ENCODE measurements around the gene NAALADL1. TPM values are rescaled to one million over a fixed set of nuclear protein-coding genes. Genes with fewer than 3 reads are reported as not detected.

Gene NAALADL1
- 11.3 and 13.4 TPM in 2 replicates for total RNA-seq

- ChIA-PET CTCF (no interaction called here), POLR2A (no interaction called here)
- H3K4me1 Mint-ChIP-seq = peaks cover 12% of the 10 kb centered on the region
- H3K9me3 Mint-ChIP-seq = no peaks in the 10 kb centered on the region
- intact Hi-C loops (cut with micrococcal nuclease) = no loop called here
- H3K27me3 Mint-ChIP-seq = peaks cover 1% of the 10 kb centered on the region
- no peak within 1 kb of the TSS for H3K4me3 Mint-ChIP-seq
- no peaks in the 10 kb centered on the region for H3K36me3 Mint-ChIP-seq (ENCODE audit: low read depth)
- no peak for DNase-seq
- no peak for ATAC-seq (ENCODE audit: low read depth)
- H3K27ac Mint-ChIP-seq = no peak within 1 kb of the TSS
- TF ChIP-seq CTCF (IDR thresholded peaks at IDR 0.05) = no peak
Observed at GRCh38 chr11:65058419-65059054, at the start of gene NAALADL1. Gene NAALADL1, minus strand, starts transcription at chr11:65058553. Its CDS starts 32 bp downstream, at chr11:65058521.

GRCh38 chr11:65107751-65108468 lies 49.6 kb upstream of the NAALADL1 start:
- no peak for DNase-seq

GRCh38 chr11:65107078-65107477 lies 48.7 kb upstream of the NAALADL1 start:
- ChIA-PET POLR2A (no interaction called here), CTCF (interaction anchor here (1.6 kb wide), 1 partner anchor 9 kb away, joined by 4 read pairs; no protein-coding TSS in a partner anchor)
- intact Hi-C loops (cut with micrococcal nuclease) = no loop called here
- TF ChIP-seq CTCF (IDR thresholded peaks at IDR 0.05) = no peak
- no peak for DNase-seq
- no peak overlapping the region for H3K27ac Mint-ChIP-seq
- no peak overlapping the region for H3K4me3 Mint-ChIP-seq
- H3K4me1 Mint-ChIP-seq = peaks cover 23% of the 10 kb centered on the region
- no peaks in the 10 kb centered on the region for H3K9me3 Mint-ChIP-seq
- H3K36me3 Mint-ChIP-seq (ENCODE audit: low read depth) = peaks cover 53% of the 10 kb centered on the region
- no peaks in the 10 kb centered on the region for H3K27me3 Mint-ChIP-seq
- no peak for ATAC-seq (ENCODE audit: low read depth)

More at GRCh38 chr11:65107751-65108468, 49.6 kb upstream of the NAALADL1 start:
- no peak for ATAC-seq (ENCODE audit: low read depth)
- intact Hi-C loops (cut with micrococcal nuclease) = no loop called here
- ChIA-PET CTCF (interaction anchor here (1.6 kb wide), 1 partner anchor 10 kb away, joined by 4 read pairs; no protein-coding TSS in a partner anchor), POLR2A (no interaction called here)
- H3K4me3 Mint-ChIP-seq = no peak overlapping the region
- H3K4me1 Mint-ChIP-seq = peaks cover 25% of the 10 kb centered on the region
- no peaks in the 10 kb centered on the region for H3K9me3 Mint-ChIP-seq
- no peaks in the 10 kb centered on the region for H3K27me3 Mint-ChIP-seq
- peaks cover 48% of the 10 kb centered on the region for H3K36me3 Mint-ChIP-seq (ENCODE audit: low read depth)
- TF ChIP-seq CTCF (IDR thresholded peaks at IDR 0.05) = no peak
- no peak overlapping the region for H3K27ac Mint-ChIP-seq

GRCh38 chr11:65104628-65105027 lies 46.3 kb upstream of the NAALADL1 start:
- ATAC-seq (ENCODE audit: low read depth) (no peak), DNase-seq (no peak)
- peaks cover 58% of the 10 kb centered on the region for H3K36me3 Mint-ChIP-seq (ENCODE audit: low read depth)
- CTCF ChIA-PET = no interaction called here
- POLR2A ChIA-PET = interaction anchor here (0.6 kb wide), 1 partner anchor 13 kb away, joined by 10 read pairs; no protein-coding TSS in a partner anchor
- H3K4me1 Mint-ChIP-seq = peaks cover 2% of the 10 kb centered on the region
- intact Hi-C loops (cut with micrococcal nuclease) = no loop called here
- TF ChIP-seq CTCF (IDR thresholded peaks at IDR 0.05) = no peak
- H3K27ac Mint-ChIP-seq = no peak overlapping the region
- H3K27me3 Mint-ChIP-seq = no peaks in the 10 kb centered on the region
- H3K9me3 Mint-ChIP-seq = no peaks in the 10 kb centered on the region
- no peak overlapping the region for H3K4me3 Mint-ChIP-seq

- ATAC-seq (ENCODE audit: low read depth) (no peak), DNase-seq (no peak)
- Mint-ChIP-seq H3K36me3 (ENCODE audit: low read depth) (peaks cover 58% of the 10 kb centered on the region), H3K27me3 (no peaks in the 10 kb centered on the region), H3K27ac (no peak overlapping the region), H3K9me3 (no peaks in the 10 kb centered on the region), H3K4me3 (no peak overlapping the region), H3K4me1 (peaks cover 2% of the 10 kb centered on the region)
- intact Hi-C loops (cut with micrococcal nuclease) = no loop called here
- ChIA-PET POLR2A (interaction anchor here (0.5 to 2.6 kb wide), 3 partner anchors 7 to 88 kb away, joined by 4 to 8 read pairs (median 6); partner anchors contain the start of genes TM7SF2 and ZNHIT2), CTCF (no interaction called here)
- no peak for TF ChIP-seq CTCF (IDR thresholded peaks at IDR 0.05)
Observed at GRCh38 chr11:65103476-65103875, 45.1 kb upstream of the NAALADL1 start.

All from activated B cell treated with CpG ODN at 0.5 μM for 24 hours (primary cell).